ENCODE measurements around the gene APBA3.

GRCh38 chr19:3775831-3776230, 14.3 kb upstream of the APBA3 start:
- TF ChIP-seq POLR2A (IDR thresholded peaks at IDR 0.05) (no peak), CTCF (IDR thresholded peaks at IDR 0.05) (no peak)

All from testis (tissue), 2 donors.